Bronchus fibroblast of lung (primary cell): ENCODE results near the gene POLR3G. TPM values are rescaled to one million over a fixed set of nuclear protein-coding genes. Genes with fewer than 3 reads are reported as not detected.

ENCODE experiments used
- total RNA-seq: library from RNA; depleted of rRNA; stranded (reverse); fragments of >200 nt; gene quantifications from 2 replicates; pipeline ENCODE4 v1.2.3, GENCODE V29; 2015

Gene POLR3G
- 14.6 and 20.2 TPM in 2 replicates for total RNA-seq

GRCh38 chr5:90474235-90475107 is at the start of gene POLR3G, which contains the start of gene MBLAC2:
Gene POLR3G, plus strand, starts transcription at chr5:90474864. Its CDS starts 10,704 bp downstream, at chr5:90485568.
Gene MBLAC2, minus strand, starts transcription at chr5:90474771. Its CDS starts 479 bp downstream, at chr5:90474292.

GRCh38 chr5:90529194-90529938 is 54.7 kb downstream of the POLR3G start, which contains the start of gene LYSMD3:
Gene LYSMD3, minus strand, starts transcription at chr5:90529584. Its CDS starts 4,295 bp downstream, at chr5:90525289.

GRCh38 chr5:90558344-90559192 is 83.9 kb downstream of the POLR3G start, which contains the start of gene ADGRV1:
Gene ADGRV1, plus strand, starts transcription at chr5:90558797. Its CDS starts 99 bp downstream, at chr5:90558896.

Other genes starting within 250 kb of the POLR3G start
- 12.2 and 20.5 TPM in 2 replicates for gene CETN3, start 65.1 kb upstream of the POLR3G start, total RNA-seq
- gene MBLAC2, start 93 bp upstream of the POLR3G start, total RNA-seq, result 2.7 and 3.3 TPM in 2 replicates
- gene LYSMD3, start 54.7 kb downstream of the POLR3G start, total RNA-seq, result 9.4 and 9.8 TPM in 2 replicates
- 0.17 TPM in 1 of 2 replicates, not detected in the other for gene ADGRV1, start 83.9 kb downstream of the POLR3G start, total RNA-seq